CD4-positive, alpha-beta T cell treated with Interleukin-1 beta for 1 hour (primary cell): ENCODE measurements around the gene C4orf46.
"Not testable (repeated sequence)": the region's sequence is repeated elsewhere in the genome, so short reads cannot be mapped to it uniquely, and the experiment has no call there.

Experiments
- DNase-seq, 2 donors: peaks; one replicate each; pipeline ENCODE4 v3.0.0-alpha.2; 2020 to 2022

C4orf46 gene

DNA sequence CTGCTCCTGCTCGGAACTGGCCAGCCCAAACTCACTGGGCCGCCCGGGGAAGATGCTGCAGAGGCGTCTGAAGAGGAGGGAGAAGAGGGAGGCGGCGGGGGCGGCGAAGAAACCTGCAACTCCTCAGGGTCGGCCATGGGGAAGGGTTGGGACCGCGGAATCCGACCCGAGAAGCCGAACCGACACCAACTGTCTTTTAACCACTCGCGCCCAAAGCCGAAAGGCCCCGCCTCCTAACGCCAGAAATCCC is at the start of gene C4orf46:
TSS of gene C4orf46 (minus strand) at position 223 of the 250 bp plus-strand sequence. CDS start at position 137, 86 bp downstream.
- no peak for DNase-seq

DNA sequence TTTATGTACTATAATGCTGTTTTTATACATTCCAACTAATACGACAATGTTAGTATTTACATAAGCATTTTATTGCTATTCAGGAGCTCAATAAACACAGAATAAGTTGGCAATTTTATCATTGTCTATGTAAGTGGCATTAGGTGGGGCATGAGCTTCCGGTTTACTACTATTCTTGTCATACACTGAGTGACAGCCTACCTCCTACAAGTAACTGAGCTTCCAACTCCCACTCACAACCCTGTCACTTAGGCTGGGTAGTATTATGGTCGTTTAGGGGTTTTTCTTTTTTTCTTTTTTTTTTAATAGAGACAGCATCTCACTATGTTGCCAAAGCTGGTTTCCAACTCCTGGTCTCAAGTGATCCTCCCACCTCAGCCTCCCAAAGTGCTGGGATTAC is 44.1 kb upstream of the C4orf46 start:
- no peak for DNase-seq

DNA sequence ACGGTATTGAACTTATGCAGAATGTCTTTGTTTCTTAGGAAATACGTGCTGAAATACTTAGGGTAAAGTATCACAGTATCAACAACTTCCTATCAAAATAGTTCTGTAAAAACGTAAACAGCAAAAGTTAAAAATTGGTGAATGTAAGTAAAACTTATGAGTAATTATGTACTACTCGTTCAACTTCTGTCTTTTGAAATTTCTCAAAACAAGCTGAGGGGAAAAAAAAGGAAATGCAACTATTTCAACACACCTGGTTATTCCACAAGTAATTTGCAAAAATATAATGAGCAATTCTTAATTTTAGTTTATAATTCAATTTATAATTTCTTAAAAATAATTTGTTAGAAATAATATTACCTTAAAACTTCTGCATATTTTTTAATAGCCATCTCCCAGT is 43.2 kb upstream of the C4orf46 start:
- no peak for DNase-seq

DNA sequence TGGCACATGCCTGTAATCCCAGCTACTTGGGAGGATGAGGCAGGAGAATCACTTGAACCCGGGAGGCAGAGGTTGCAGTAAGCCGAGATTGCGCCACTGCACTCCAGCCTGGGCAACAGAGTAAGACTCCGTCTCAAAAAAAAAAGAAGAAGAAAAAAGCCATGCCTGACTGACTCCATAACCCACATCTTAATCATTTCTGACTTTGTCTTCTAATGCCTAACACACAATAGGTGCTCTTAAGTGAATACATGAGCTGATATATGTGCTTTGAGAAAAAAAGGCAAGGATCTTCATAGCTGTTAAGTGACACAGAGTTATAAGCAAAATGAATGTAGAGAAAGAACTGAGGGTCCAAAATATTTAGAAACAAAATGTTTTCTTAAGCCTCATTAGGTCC is 40.9 kb upstream of the C4orf46 start:
- DNase-seq, result not testable (repeated sequence)

DNA sequence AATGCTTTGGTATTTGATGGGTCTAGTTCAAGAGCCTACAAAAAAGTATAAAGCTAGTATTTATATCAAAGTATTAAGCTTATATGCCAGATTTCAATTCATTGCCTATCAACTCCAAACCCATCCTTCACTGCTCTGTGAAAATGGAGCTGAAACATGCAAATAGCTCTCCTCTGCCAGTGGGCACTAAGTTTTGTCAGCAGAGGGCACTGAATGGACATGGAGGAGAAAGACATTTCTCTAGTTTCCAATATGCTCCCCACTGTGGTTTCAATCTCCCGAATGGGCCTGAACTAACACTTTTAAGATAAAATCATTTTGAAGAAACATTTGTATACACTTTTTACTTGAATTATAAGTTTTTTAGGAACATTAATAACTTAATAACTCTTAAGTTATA is 39.1 kb upstream of the C4orf46 start:
- peak in 1 of 2 donors; percentile 5 for DNase-seq

DNA sequence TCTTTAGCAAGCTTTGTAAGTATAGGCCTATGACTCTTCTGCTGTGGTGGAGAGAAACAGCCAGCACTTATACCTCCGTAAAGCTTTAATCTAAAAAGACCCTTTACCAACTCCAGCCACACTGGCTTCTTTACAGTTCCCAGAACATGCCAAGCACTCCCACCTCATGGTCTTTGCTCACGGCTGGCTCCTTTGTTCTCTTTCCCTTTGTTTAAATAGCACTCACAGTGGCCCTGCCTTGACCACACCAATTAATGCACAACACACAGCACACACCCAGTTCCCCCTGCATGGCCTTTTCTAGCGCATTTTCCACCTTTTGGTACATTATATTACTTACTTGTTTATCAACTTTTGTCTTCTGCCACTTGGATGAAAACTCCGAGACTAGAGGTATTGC is 32.6 kb upstream of the C4orf46 start:
- no peak for DNase-seq

DNA sequence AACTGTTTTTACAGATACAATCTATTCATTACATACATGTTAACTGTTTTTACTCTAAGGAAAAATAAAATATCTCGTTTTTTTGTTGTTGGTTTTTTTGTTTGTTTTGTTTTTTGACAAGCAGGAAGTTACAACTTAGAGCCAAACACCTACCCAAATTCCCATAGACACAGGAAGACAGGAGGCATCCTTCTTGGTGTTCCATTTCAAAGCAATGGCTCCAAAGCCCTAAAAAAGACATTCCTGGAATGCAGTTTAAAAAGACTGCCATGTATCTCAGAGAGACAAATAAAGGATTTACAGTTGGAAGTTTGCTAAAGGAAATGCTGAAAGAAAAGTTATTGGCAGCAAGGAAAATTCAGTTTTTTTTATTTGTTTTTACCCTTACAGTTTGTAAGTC is 17.1 kb upstream of the C4orf46 start:
- no peak for DNase-seq

DNA sequence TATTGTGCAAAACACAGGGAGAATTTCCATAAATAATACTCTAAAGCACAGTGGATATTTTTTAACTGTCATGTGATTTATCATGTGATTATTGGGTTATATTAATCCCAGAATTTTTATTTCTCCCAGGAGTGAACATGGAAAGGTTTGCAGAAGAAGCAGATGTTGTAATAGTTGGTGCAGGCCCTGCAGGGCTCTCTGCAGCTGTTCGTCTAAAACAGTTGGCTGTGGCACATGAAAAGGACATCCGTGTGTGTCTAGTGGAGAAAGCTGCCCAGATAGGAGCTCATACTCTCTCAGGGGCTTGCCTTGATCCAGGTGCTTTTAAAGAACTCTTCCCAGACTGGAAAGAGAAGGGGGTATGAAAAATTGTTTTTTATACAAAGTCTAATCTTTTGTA is 10.4 kb upstream of the C4orf46 start:
- no peak for DNase-seq

DNA sequence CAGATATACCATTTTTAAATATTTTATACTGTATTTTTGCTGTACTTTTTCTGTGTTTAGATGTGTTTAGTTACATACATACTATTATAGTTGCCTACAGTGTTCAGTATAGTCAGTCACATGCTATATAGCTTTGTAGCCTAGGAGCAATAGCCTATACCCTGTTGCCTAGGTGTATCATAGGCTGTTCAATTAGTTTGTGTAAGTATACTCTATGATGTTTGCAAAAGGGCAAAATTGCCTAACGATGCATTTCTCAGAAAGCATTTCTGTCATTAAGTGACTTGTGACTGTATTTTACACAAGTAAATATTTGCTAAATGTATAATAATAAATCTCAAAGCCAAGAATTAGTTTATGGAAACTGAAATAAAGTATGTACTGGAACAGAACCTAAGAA is 9.9 kb upstream of the C4orf46 start:
- DNase-seq, result no peak

DNA sequence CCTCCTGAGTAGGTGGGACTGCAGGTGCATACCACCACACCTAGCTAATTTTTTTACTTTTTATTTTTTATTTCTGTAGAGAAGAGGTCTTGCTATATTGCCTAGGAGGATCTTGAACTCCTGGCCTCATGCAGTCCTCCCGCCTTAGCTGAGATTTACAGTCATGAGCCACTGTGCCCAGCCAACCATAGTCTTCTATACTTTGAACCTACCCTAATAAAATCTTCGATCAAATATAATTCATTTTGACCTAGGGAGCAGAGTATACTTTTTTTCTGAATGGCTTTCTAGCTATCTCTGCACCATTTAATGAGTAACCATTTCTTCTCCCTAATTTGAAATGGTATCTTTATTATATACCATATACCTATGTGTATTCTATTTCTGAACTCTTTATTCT is 7.1 kb upstream of the C4orf46 start:
- no peak for DNase-seq

DNA sequence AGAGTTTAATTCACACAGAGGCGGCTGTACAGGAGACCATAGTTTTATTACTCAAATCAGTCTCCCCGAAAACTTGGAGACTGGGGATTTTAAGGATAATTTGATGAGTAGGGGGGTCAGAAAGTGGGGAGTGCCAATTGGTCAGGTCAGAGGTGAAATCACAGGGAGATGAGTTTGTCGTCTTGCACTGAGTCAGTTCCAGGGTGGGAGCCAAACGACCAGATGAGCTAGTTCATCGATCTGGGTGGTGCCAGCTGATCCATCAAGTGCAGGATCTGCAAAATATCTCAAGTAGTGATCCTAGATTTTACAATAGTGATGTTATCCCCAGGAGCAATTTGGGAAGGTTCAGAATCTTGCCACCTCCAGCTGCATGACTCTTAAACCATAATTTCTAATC is 4.4 kb upstream of the C4orf46 start:
- no peak for DNase-seq

DNA sequence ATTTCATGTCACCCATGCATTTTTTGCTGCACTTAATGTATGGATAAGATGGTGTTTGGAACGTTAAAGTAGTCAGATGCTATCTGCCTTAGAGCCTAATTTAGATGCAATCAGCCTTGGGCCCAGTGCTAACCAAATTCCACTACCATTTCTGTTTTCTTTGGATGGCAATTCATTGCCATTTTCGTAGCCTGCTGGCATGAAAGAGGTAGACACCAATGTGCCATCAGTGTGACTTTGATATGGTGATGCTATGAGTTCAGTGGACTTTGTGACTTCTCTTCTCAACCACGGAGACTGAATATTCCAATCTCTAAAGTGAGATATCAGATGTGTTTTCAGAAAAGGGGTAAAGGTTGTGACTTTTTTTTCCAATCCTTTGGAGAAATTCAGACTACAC is 1.9 kb upstream of the C4orf46 start:
- DNase-seq, result no peak

DNA sequence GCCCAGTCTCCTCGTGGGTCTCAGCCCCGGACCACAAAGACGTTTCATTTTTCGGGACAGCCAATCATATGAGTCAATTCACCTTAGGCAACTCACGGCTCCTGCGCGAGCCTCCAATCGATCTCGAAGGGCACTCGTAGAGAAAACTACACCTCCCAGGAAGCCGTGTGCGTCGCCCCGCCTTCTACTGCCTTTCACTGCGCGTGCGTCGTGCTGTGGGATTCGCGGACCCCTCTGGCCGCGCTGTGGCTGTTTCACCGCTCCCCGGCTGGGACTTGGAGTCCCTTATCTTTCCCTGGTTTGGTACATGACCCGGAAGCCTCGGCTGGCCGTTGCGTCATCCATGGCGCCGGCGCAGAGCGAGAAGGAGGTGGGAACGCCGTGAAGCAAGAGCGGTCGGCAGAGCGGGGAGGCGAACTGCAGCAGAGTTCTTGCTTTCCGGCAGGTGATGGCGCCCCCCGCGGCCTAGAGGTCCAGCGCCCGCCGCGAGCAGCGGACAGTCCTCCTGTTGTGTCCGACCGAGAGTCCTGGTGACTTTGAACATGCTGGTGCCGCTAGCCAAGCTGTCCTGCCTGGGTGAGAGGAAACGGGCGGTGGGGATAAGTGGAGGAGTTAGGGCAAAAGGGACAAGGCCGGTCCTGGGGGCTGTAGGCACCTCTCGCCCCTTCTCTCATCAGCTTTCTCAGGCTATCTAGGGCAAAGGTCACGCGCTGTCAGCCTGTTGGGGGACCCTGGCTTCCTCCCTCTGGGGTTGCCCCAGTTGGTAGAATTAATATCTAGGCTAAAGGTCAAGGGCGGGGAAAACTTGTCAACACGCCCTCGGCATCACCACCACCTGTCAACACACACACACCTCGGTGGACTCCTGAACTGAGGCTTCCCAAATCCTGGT is 474 bp upstream of the C4orf46 start, which contains the start of gene ETFDH:
TSS of gene ETFDH (plus strand) at position 382 of the 892 bp plus-strand sequence. CDS start at position 543, 161 bp downstream.
- DNase-seq, result peak; percentile 99

DNA sequence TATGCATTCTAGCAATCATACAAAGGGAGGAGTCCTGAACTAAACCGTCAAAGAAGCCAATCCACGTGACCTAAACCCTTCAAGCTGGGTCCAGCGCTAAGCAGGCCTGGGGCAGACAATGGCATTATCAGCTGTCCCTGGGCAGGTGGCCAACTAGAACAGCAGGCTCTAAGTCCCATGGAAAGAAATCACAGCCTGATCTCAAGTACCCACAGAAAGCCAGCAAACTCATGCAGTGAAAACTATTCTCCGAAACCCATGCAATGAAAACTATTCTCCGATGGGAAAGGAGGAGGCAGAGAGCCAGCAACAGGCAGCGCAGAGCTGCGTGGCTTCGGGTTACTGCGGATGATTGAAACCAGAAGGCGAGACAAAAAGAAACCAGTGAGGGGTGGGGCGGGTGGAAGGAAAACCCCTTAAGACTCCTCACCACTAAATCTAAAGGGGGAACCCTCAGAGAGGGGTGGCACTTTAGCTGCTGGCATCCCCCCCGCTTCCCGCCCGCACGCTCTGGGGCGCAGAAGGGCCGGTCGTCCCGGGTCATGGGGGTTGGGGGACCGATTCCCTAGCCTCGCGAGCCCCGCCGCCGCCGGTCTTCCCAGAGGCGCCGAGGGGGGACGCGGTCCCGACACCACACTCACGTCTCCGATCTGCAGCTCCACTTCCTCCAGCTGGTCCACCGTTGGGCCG is 567 bp downstream of the C4orf46 start:
- DNase-seq, result peak; percentile 48 to 60

DNA sequence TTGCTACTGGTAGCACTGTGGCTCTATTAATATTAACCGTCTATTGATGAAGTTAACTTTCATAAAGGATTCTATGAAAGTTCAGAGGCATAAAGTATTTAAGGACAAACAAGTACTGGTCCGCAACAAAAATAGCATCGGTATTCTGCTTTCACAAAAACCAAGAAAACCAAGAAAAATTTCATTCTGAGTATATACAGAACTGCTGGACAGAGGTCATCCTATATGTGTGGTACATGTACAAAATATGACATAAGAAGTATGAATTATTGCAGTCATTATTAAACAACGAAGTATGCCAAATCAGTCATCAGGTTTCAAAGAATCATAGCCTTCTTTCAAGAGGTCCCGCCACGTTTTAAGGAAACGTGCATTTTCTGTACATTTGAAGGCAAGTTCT is 2.4 kb downstream of the C4orf46 start:
- DNase-seq, result no peak

DNA sequence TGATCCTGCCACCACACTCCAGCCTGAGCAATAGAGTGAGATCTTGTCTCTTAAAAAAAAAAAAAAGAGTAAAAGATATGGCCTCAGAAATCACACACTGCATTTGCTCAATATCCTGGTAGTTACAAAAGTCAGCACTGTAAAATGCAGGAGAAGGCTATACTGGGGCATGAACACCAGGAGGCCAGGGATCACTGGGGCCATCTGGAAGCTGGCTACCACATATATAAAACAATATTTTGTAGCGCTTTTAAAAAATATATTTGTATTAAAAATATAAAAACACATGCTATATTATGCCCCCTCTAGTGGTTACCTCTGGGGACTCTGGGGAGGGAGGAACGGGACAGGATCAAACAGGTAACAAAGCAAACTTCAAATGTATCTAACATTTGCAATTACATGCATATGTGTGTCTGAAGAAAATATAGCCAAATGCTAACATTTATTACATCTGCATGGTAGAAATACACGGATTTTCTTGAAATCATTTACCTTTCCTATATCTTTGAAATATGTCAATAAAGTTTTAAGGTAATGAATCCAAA is 4.0 kb downstream of the C4orf46 start:
- DNase-seq, result peak in 1 of 2 donors; percentile 38

DNA sequence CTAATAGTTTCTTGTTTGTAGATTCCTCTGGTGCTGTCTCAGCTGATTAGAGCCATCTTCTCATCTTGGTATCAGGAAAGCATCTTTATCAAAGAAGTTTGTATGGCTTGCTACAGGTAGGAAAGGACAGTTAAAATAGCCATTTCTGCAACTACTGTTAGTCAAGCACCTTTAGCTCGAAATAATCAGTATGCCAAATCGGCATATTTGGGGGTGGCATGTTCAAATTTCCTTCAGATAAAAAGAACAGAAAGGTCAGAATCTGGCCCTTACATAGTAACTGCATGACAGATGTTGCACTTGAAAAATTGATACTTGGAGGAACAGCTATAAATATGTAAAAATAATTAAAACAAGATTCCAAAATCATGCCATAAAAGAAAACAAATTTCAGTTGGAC is 4.8 kb downstream of the C4orf46 start:
- DNase-seq, result no peak

DNA sequence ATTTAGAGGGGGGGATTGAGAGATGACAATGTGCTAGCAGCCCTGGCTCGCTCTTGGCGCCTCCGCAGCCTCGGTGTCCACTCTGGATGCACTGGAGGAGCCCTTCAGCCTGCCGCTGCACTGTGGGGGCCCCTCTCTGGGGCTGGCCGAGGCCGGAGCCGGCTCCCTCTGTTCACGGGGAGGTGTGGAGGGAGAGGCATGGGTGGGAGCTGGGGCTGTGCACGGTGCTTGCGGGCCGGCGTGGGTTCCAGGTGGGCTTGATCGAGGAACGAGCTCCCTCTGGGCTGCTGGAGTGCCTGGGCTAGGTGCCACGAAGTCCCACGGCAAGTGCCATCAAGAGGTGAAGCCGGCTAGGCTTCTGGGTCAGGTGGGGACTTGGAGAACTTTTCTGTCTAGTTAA is 6.9 kb downstream of the C4orf46 start:
- DNase-seq, result no peak

DNA sequence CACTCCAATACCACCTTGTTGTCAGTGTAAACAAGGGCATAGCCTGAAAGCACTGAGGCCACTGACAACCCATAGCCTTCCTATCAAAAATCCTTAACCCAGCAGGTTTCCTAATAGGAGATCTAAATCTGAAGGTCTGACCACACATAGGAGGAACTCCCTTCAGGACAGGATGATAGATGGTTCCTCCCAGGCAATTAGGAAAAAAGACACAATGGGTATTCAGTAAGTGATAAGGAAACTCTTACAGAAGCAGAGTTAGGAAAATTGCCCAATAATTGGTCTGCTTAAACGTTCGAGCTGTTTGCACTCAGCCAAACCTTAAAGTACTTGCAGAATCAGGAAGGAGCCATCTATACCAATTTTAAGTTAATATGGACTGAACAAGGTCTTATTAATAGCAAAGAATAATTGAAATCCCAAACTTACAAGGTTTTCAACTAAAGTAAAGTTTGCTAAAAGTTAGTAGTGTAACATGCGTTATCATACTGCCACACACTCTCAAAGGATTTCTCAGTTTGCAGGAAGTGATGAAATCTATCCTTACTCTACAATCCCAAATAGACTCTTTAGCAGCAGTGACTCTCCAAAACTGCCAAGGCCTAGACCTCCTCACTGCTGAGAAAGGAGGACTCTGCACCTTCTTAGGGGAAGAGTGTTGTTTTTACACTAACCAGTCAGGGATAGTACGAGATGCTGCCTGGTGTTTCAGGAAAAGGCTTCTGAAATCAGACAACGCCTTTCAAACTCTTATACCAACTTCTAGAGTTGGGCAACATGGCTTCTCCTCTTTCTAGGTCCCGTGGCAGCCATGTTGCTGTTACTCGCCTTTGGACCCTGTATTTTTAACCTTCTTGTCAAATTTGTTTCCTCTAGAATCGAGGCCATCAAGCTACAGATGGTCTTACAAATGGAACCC is 7.7 kb downstream of the C4orf46 start:
- DNase-seq, result not testable (repeated sequence)

DNA sequence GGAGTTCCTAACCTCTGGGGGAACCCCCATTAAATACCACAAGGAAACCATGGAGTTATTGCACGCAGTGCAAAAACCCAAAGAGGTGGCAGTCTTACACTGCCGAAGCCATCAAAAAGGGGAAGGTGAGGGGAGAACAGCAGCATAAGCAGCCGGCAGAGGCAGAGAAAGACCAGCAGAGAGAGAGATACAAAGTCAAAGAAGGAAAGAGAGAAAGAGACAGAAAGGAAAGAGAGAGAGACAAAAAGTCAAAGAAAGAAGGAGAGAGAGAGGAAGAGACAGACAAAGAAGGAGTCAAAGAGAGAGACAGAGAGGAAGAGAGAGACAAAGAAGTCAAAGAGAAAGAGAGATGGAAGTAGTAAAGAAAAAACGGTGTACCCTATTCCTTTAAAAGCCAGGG is 8.4 kb downstream of the C4orf46 start:
- DNase-seq, result peak in 1 of 2 donors; percentile 12

DNA sequence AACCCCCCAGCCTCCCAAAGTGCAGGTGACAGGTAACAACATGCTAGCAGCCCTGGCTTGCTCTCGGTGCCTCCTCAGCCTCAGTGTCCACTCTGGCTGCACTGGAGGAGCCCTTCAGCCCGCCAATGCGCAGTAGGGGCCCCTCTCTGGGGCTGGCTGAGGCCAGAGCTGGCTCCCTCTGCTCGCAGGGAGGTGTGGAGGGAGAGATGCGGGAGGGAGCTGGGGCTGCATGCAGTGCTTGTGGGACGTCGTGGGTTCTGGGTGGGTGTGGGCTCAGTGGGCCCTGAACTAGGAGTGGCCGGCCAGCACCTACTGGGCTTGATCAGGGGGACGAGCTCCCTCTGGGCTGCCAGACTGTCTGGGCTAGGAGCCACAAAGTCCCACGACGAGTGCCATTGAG is 14.4 kb downstream of the C4orf46 start:
- DNase-seq, result no peak

DNA sequence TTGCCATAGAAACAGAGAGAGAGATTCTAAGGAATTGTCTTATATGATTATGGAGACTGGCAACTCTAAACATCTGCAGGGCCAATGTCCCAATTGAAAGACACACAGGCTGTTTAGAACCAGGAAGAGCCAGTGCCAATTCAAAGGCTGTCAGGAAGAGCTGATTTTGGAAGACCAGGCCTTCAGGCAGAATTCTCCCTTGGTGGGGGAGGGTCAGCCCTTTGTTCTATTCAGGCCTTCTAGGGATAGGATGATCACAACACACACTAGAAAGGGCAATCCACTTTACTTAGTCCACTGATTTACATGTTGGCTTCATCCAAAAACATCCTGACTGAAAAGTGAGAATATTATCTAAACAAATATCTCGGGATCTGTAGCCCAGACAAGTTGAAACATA is 15.2 kb downstream of the C4orf46 start:
- no peak for DNase-seq

DNA sequence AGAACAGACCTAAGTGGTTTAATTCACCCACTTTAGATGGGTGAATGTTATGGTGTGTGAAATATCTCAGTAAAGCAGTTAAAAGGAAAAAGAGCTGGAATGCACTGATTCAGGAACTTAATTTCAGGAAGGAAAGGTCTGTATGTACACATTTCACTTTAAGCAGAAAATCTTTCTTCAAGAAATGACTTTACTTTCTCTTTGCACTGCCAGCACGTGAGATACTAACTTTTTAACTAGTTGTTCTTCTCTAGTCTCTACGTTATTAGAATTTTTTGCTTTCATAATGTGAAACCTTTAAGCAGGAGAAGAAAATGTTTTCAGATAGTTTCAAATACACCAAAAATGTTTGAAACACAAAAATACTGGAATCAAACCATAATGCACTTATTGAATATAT is 18.8 kb downstream of the C4orf46 start:
- DNase-seq, result no peak
